Left hindlimb (tissue), 1 donor: ENCODE results near the gene KMT2C.
"Not testable (repeated sequence)": the region's sequence is repeated elsewhere in the genome, so short reads cannot be mapped to it uniquely, and the experiment has no call there.

Experiments
- DNase-seq: peaks from one replicate; pipeline ENCODE4 v3.0.0-alpha.2; 2018

The KMT2C gene

GRCh38 chr7:152399344-152399743 lies 36.5 kb downstream of the KMT2C start:
- DNase-seq = no peak

- DNase-seq = no peak
Measured at GRCh38 chr7:152395112-152395511, 40.7 kb downstream of the KMT2C start.

DNA sequence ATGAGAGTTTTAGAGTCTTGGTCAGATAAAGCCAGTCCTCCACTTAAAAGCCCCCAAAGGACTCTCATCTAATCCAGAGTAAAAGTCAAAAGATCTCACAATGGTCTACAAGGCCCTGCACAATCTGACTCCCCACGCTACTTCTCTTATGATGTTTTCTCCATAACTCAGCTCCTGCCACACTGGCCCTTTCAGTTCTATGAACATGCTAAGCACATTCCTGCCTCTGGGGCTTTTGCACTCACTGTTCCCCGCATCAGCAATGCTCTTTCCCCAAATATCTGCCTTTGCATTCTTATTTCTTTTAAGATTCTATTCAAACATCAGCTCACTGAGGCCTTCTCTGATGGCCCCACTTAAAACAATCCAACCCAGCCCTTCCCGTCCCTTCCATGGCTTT lies 41.6 kb downstream of the KMT2C start:
- not testable (repeated sequence) for DNase-seq

GRCh38 chr7:152392254-152392653 lies 43.5 kb downstream of the KMT2C start:
- DNase-seq = no peak

DNA sequence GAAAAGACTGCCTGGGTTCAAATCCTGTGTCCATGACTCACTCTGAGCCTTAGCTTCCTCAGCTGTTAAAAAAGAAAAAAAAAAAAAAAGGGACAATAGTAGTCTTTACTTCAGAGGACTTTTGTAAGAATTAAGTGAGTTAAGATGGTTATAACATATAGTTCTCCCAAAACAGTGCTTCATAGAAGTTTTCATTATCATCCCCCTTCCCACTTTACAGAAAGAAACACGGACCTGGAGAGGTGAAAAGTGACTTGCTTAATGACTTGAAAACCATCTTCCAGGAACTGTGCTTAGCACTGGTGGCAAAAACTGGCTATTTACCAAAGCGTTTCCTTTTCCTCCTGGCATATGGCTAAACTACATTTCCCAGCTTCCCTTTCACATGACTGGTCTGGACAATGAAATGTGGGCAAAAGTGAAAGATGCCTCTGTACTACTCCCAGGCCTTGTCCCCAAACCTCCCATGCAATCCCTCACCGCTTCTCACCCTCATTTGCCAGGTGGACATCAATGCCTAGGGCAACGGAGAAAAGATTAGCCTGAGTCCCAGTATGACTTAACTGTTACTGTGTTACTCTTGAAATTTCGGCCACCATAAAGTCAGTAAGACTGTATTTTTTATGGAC lies 49.6 kb downstream of the KMT2C start:
- DNase-seq = not testable (repeated sequence)

GRCh38 chr7:152384235-152385200 lies 51.3 kb downstream of the KMT2C start:
- DNase-seq = not testable (repeated sequence)

- DNase-seq = no peak
Measured at GRCh38 chr7:152383341-152384234, 52.2 kb downstream of the KMT2C start.

- DNase-seq = no peak
Measured at GRCh38 chr7:152382244-152382643, 53.6 kb downstream of the KMT2C start.

GRCh38 chr7:152380931-152381578 lies 54.7 kb downstream of the KMT2C start:
- not testable (repeated sequence) for DNase-seq

DNA sequence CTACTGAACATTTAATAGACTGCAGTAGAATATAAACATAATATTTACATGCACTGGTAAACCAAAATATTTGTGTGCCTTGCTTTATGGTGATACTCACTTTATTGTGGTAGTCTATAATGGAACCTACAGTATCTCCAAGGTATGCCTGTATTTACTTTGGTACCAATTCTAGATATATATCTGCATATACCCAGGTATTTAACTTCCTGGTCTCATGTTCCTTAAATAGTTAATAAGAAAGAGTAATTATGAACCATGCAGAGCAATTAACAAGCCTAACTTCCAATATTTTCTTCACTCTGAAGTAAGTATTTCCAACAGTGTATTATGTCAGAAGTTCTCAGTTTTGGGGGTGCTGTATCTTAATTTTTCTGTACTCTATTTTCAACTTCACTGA lies 57.3 kb downstream of the KMT2C start:
- DNase-seq = not testable (repeated sequence)

GRCh38 chr7:152376716-152377484 lies 58.9 kb downstream of the KMT2C start:
- not testable (repeated sequence) for DNase-seq

- no peak for DNase-seq
Measured at GRCh38 chr7:152370297-152370696, 65.5 kb downstream of the KMT2C start.

- no peak for DNase-seq
Measured at GRCh38 chr7:152369518-152369917, 66.3 kb downstream of the KMT2C start.

GRCh38 chr7:152367170-152367569 lies 68.6 kb downstream of the KMT2C start:
- DNase-seq = no peak

- DNase-seq = no peak
Measured at GRCh38 chr7:152366662-152367061, 69.1 kb downstream of the KMT2C start.

DNA sequence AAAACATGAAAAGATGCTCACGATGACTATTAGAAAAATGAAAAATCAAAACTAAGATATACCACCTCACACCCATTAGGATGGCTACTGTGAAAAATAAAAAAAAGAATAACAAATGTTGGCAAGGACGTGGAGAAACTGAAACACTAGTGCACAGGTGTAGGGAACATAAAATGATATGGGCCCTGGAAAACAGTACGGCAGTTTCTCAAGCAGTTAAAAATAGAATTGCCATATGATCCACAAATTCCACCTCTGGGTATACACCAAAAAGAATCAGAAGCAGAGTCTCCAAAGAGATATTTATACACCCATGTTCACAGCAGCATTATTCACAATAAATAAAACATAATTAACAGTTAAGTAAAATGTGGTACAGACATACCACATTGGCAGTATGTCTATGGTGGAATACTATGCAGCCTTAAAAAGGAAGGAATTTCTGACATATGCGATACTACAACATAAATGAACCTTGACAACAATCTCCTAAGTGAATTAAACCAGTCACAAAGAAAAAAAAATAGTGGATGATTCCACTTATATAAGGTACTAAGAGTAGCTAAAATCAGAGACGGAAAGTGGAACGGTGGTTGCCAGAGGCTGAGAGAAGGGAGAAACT lies 69.7 kb downstream of the KMT2C start:
- no peak for DNase-seq

DNA sequence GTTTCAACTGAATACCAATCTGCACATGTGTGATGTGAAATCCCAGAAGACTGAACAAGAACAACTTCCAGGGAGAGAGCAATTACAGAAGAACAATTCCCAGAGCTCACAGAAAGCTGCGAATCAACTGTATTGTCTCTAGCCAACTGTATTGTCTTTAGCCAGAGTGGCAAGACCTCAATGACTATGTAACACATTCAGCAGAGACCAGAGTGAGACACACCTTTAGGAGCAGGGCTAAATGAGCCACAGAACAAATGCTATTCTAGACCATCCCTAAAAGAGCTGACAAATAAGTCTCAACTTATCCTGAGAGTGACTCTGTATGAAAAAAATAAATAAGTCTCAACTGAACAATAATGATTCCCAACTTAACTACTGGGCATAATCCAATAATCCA lies 72.0 kb downstream of the KMT2C start:
- DNase-seq = no peak

- DNase-seq = no peak
Measured at GRCh38 chr7:152362128-152362926, 73.5 kb downstream of the KMT2C start.

- DNase-seq = no peak
Measured at GRCh38 chr7:152355474-152356057, 80.2 kb downstream of the KMT2C start.

DNA sequence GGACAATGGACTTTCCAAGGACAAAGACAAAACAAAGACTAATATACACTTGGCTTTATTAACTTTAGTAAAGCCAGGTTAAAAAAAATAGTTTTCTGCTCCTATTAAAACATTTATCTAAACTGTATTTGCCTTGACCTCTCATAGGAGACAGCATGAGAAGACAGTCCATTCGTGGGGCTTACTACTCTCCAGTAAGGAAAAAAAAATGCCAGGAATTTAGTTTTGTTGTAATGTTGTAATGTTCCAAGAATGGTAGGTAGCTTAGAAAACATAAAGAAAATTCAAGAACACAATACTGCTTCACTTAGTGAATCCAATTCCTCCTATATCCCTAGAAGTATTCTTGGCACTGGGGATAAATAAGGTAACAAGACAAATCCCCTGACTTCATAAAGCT lies 81.7 kb downstream of the KMT2C start:
- no peak for DNase-seq
